HEK293 (cell line): ENCODE results near the gene MYH16.

Source experiments
- CTCF ChIA-PET: fragments of 350-600 bp; formaldehyde crosslinking; extraction: SDS; loops from one replicate; lab custom pipeline; 2021; ENCODE audit warnings: antibody characterized with exemption; lab: Yijun Ruan, JAX
- POLR2A ChIA-PET: fragments of 300-600 bp; formaldehyde crosslinking; extraction: SDS; loops from one replicate; lab custom pipeline; 2020; ENCODE audit warnings: antibody characterized with exemption, inconsistent platforms; lab: Yijun Ruan, JAX
- H3K27ac ChIP-seq: fragments of 200-500 bp; sonication (Bioruptor generic); 2 replicates; pipeline ENCODE4 v1.5.1; 2014; ENCODE audit warnings: low read depth, low read length, control low read depth, inconsistent platforms; ENCODE audit errors: extremely low read depth
- H3K36me3 ChIP-seq, 2 experiments: fragments of 200-500 bp in 1 of 2; sonication (Bioruptor generic) in 1 of 2; 1 replicate in 1 of 2; 2 replicates in 1 of 2; pipeline ENCODE4 v1.5.1; 2014 to 2017; ENCODE audit warnings: inconsistent platforms in 2 of 2, low read length in 2 of 2; ENCODE audit not compliant: control insufficient read depth in 2 of 2, insufficient read depth in 1 of 2
- H3K4me1 ChIP-seq: fragments of 200-500 bp; sonication (Bioruptor generic); 2 replicates; pipeline ENCODE4 v1.5.1; 2014; ENCODE audit warnings: mild to moderate bottlenecking, low read length, inconsistent platforms; ENCODE audit not compliant: control insufficient read depth, insufficient read depth
- H3K4me3 ChIP-seq: 2 replicates; pipeline ENCODE4 v1.5.1; 2011; ENCODE audit warnings: low read depth, mild to moderate bottlenecking, control low read depth, low read length, moderate library complexity
- H3K9me3 ChIP-seq: fragments of 200-500 bp; sonication (Bioruptor generic); 2 replicates; pipeline ENCODE4 v1.5.1; 2014; ENCODE audit warnings: low read depth, low read length, inconsistent platforms; ENCODE audit not compliant: control insufficient read depth, insufficient read depth
- ATF2 ChIP-seq: fragments of 450-650 bp; formaldehyde crosslinking; IDR thresholded peaks from 2 replicates; pipeline ENCODE4 v1.5.1; 2016; ENCODE audit warnings: missing biosample characterization, missing genetic modification characterization, low read depth
- BCL11A ChIP-seq: fragments of 450-650 bp; formaldehyde crosslinking; IDR thresholded peaks from 2 replicates; pipeline ENCODE4 v1.5.1; 2016; ENCODE audit warnings: low read depth, missing biosample characterization, missing genetic modification characterization
- BCL6B ChIP-seq: fragments of 450-650 bp; formaldehyde crosslinking; IDR thresholded peaks from 2 replicates; pipeline ENCODE4 v1.5.1; 2017; ENCODE audit warnings: missing biosample characterization, missing genetic modification characterization
- EGR2 ChIP-seq: fragments of 450-650 bp; formaldehyde crosslinking; IDR thresholded peaks from 2 replicates; pipeline ENCODE4 v1.5.1; 2016; ENCODE audit warnings: low read depth, missing biosample characterization, missing genetic modification characterization
- KLF16 ChIP-seq: fragments of 450-650 bp; formaldehyde crosslinking; IDR thresholded peaks from 2 replicates; pipeline ENCODE4 v1.5.1; 2017; ENCODE audit warnings: missing biosample characterization, missing genetic modification characterization
- MYNN ChIP-seq: fragments of 450-650 bp; formaldehyde crosslinking; IDR thresholded peaks from 2 replicates; pipeline ENCODE4 v1.5.1; 2016; ENCODE audit warnings: missing biosample characterization, missing genetic modification characterization, borderline replicate concordance
- OVOL3 ChIP-seq: fragments of 450-650 bp; formaldehyde crosslinking; IDR thresholded peaks from 2 replicates; pipeline ENCODE4 v1.5.1; 2016; ENCODE audit warnings: missing biosample characterization, missing genetic modification characterization
- PRDM2 ChIP-seq: fragments of 450-650 bp; formaldehyde crosslinking; IDR thresholded peaks from 2 replicates; pipeline ENCODE4 v1.5.1; 2016; ENCODE audit warnings: missing biosample characterization, missing genetic modification characterization, borderline replicate concordance
- SALL2 ChIP-seq: fragments of 450-650 bp; formaldehyde crosslinking; IDR thresholded peaks from 2 replicates; pipeline ENCODE4 v1.5.0; 2017; ENCODE audit warnings: missing biosample characterization, mild to moderate bottlenecking, missing genetic modification characterization, borderline replicate concordance
- SP2 ChIP-seq: fragments of 450-650 bp; formaldehyde crosslinking; IDR thresholded peaks from 2 replicates; pipeline ENCODE4 v1.5.1; 2016; ENCODE audit warnings: missing biosample characterization, missing genetic modification characterization
- ZBTB1 ChIP-seq: fragments of 450-650 bp; formaldehyde crosslinking; IDR thresholded peaks from 2 replicates; pipeline ENCODE4 v1.5.1; 2016; ENCODE audit warnings: missing biosample characterization, missing genetic modification characterization
- ZNF112 ChIP-seq: fragments of 450-650 bp; formaldehyde crosslinking; IDR thresholded peaks from 2 replicates; pipeline ENCODE4 v1.5.0; 2017; ENCODE audit warnings: missing biosample characterization, missing genetic modification characterization
- ZNF114 ChIP-seq: fragments of 450-650 bp; formaldehyde crosslinking; IDR thresholded peaks from 2 replicates; pipeline ENCODE4 v1.5.0; 2017; ENCODE audit warnings: missing biosample characterization, missing genetic modification characterization
- ZNF121 ChIP-seq: fragments of 450-650 bp; formaldehyde crosslinking; IDR thresholded peaks from 2 replicates; pipeline ENCODE4 v1.5.1; 2016; ENCODE audit warnings: missing biosample characterization, missing genetic modification characterization
- ZNF169 ChIP-seq: fragments of 450-650 bp; formaldehyde crosslinking; IDR thresholded peaks from 2 replicates; pipeline ENCODE4 v1.5.1; 2016; ENCODE audit warnings: missing biosample characterization, missing genetic modification characterization
- ZNF214 ChIP-seq: fragments of 450-650 bp; formaldehyde crosslinking; IDR thresholded peaks from 2 replicates; pipeline ENCODE4 v1.5.1; 2017; ENCODE audit warnings: missing biosample characterization, mild to moderate bottlenecking, missing genetic modification characterization, borderline replicate concordance
- ZNF266 ChIP-seq: fragments of 450-650 bp; formaldehyde crosslinking; IDR thresholded peaks from 2 replicates; pipeline ENCODE4 v1.5.1; 2016; ENCODE audit warnings: missing biosample characterization, missing genetic modification characterization, low read depth
- ZNF311 ChIP-seq: fragments of 450-650 bp; formaldehyde crosslinking; IDR thresholded peaks from 2 replicates; pipeline ENCODE4 v1.5.1; 2017; ENCODE audit warnings: missing biosample characterization, missing genetic modification characterization, borderline replicate concordance
- ZNF391 ChIP-seq: fragments of 450-650 bp; formaldehyde crosslinking; IDR thresholded peaks from 2 replicates; pipeline ENCODE4 v1.5.1; 2016; ENCODE audit warnings: low read depth, missing biosample characterization, missing genetic modification characterization, borderline replicate concordance
- ZNF423 ChIP-seq: fragments of 450-650 bp; formaldehyde crosslinking; IDR thresholded peaks from 2 replicates; pipeline ENCODE4 v1.5.1; 2016; ENCODE audit warnings: missing biosample characterization, missing genetic modification characterization

The MYH16 gene

GRCh38 chr7:99257065-99257464, 15.6 kb upstream of the MYH16 start:
- H3K36me3 ChIP-seq: no peaks in the 10 kb centered on the region; a peak in 1 of 3 replicates
- no peaks in the 10 kb centered on the region for H3K4me1 ChIP-seq
- POLR2A ChIA-PET: no interaction called here
- H3K27ac ChIP-seq: no peak overlapping the region
- CTCF ChIA-PET: no interaction called here
- H3K4me3 ChIP-seq: no peak overlapping the region
- no peaks in the 10 kb centered on the region for H3K9me3 ChIP-seq
- TF ChIP-seq ZNF114 (tag by site-specific recombination) (no peak), ZNF311 (tag by site-specific recombination) (no peak), ZNF214 (tag by site-specific recombination) (no peak), BCL6B (tag by site-specific recombination) (no peak)

GRCh38 chr7:99257675-99258074, 15.0 kb upstream of the MYH16 start:
- POLR2A ChIA-PET: no interaction called here

GRCh38 chr7:99258501-99258900, 14.1 kb upstream of the MYH16 start:
- TF ChIP-seq ZNF112 (tag by site-specific recombination): peak; percentile 81
- no peak for TF ChIP-seq ZNF391 (tag by site-specific recombination)
- Histone ChIP-seq H3K27ac (no peak overlapping the region), H3K4me1 (no peaks in the 10 kb centered on the region), H3K36me3 (no peaks in the 10 kb centered on the region; a peak in 1 of 3 replicates), H3K9me3 (no peaks in the 10 kb centered on the region), H3K4me3 (no peak overlapping the region)
- ChIA-PET CTCF (interaction anchor here (0.6 kb wide), 1 partner anchor 33 kb away, joined by 3 read pairs; no protein-coding TSS in a partner anchor), POLR2A (no interaction called here)

More at GRCh38 chr7:99257675-99258074, 15.0 kb upstream of the MYH16 start:
- Histone ChIP-seq H3K36me3 (no peaks in the 10 kb centered on the region; a peak in 1 of 3 replicates), H3K9me3 (no peaks in the 10 kb centered on the region), H3K27ac (no peak overlapping the region), H3K4me3 (no peak overlapping the region), H3K4me1 (no peaks in the 10 kb centered on the region)
- CTCF ChIA-PET: no interaction called here
- peak; percentile 83 for TF ChIP-seq ZNF121
- no peak for TF ChIP-seq ZBTB1 (tag by site-specific recombination)
- TF ChIP-seq ZNF266 (tag by site-specific recombination): no peak
- TF ChIP-seq BCL11A: no peak
- TF ChIP-seq OVOL3 (tag by site-specific recombination): no peak

- H3K27ac ChIP-seq: no peak overlapping the region
- H3K4me1 ChIP-seq: no peaks in the 10 kb centered on the region
- no peak overlapping the region for H3K4me3 ChIP-seq
- CTCF ChIA-PET: no interaction called here
- POLR2A ChIA-PET: no interaction called here
- no peaks in the 10 kb centered on the region for H3K9me3 ChIP-seq
- H3K36me3 ChIP-seq: no peaks in the 10 kb centered on the region; a peak in 1 of 3 replicates
- TF ChIP-seq SALL2 (tag by site-specific recombination) (no peak), MYNN (tag by site-specific recombination) (no peak), PRDM2 (no peak), ZNF423 (tag by site-specific recombination) (no peak), EGR2 (tag by site-specific recombination) (no peak), ZNF169 (no peak), ATF2 (tag by site-specific recombination) (no peak), SP2 (no peak), KLF16 (no peak)
Observed at GRCh38 chr7:99260395-99260794, 12.2 kb upstream of the MYH16 start.
